ENCODE data around the gene ACOX2. TPM values are rescaled to one million over a fixed set of nuclear protein-coding genes. Genes with fewer than 3 reads are reported as not detected.
A peak's percentile ranks its signal among the peaks of the same experiment; 100 is the strongest.

ACOX2 gene
- total and polyA plus RNA-seq, 2 of the 13 experiments (the other 11 are each of a cell fraction or from before 2014, with no cell fraction given) = 42.6 to 98.5 TPM

GRCh38 chr3:58520403-58521335 lies 16.3 kb downstream of the ACOX2 start (continued):
- TF ChIP-seq ZBTB33 (CRISPR knock-in tag; IDR thresholded peaks at IDR 0.05) = peak; percentile 60
- peak; percentile 83; the same call in 1 of the 2 replicates for TF ChIP-seq TBX2 (CRISPR knock-in tag; IDR thresholded peaks at IDR 0.05; ENCODE audit: borderline replicate concordance)
- no peak for TF ChIP-seq PHB2 (IDR thresholded peaks at IDR 0.05; ENCODE audit: partially characterized antibody)
- no peak for TF ChIP-seq PAF1 (CRISPR knock-in tag; IDR thresholded peaks at IDR 0.05)
- TF ChIP-seq EHMT2 (IDR thresholded peaks at IDR 0.05; ENCODE audit: borderline replicate concordance, low read depth, low read length) = no peak
- no peak for TF ChIP-seq ZBTB10 (CRISPR knock-in tag; IDR thresholded peaks at IDR 0.05; ENCODE audit: borderline replicate concordance)
- no peak for TF ChIP-seq GRHL1 (CRISPR knock-in tag; conservative IDR thresholded peaks at IDR 0.05)
- peak; percentile 64; the same call in 1 of the 2 replicates for TF ChIP-seq RERE (CRISPR knock-in tag; IDR thresholded peaks at IDR 0.05; ENCODE audit: low read depth)
- no peak for TF ChIP-seq ZNF354B (CRISPR knock-in tag; IDR thresholded peaks at IDR 0.05)
- no peak for TF ChIP-seq RFX5 (IDR thresholded peaks at IDR 0.05; ENCODE audit: low read depth, low read length)
- TF ChIP-seq CREB3 (CRISPR knock-in tag; IDR thresholded peaks at IDR 0.05) = no peak
- no peak for TF ChIP-seq CERS6 (CRISPR knock-in tag; IDR thresholded peaks at IDR 0.05)
